Measurements from ENCODE around the gene PRPSAP2.
"Not testable (repeated sequence)": the region's sequence is repeated elsewhere in the genome, so short reads cannot be mapped to it uniquely, and the experiment has no call there.

Gene PRPSAP2

DNA sequence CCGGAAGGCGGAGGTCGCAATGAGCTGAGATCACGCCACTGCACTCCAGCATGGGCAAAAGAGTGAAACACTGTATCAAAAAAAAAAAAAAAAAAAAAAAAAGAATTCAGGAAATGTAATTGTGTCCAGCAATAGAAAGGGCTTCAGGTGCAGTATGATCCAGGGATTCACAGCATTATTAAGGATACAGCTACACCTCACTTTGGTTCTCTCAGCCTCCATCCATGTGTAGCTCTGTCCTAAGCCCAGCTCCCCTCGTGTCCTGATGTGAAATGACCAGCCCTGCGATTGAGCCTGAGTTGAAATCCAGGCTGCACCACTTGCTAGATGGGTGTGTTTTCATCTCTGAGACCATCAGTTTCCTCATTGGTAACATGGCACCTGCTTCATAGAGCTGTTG lies 97.1 kb downstream of the PRPSAP2 start:
- Histone ChIP-seq H2AFZ (ENCODE audit: low read depth) (no peak overlapping the region), H3K27ac (no peak overlapping the region), H3K4me2 (no peak overlapping the region), H4K20me1 (ENCODE audit: insufficient read depth) (no peaks in the 10 kb centered on the region), H3K79me2 (ENCODE audit: insufficient read depth, low read depth) (no peaks in the 10 kb centered on the region), H3K4me3 (IDR thresholded peaks at IDR 0.05; ENCODE audit: insufficient read depth, low read depth, low read length) (no peak overlapping the region), H3K36me3 (ENCODE audit: insufficient read depth) (no peaks in the 10 kb centered on the region), H3K27me3 (ENCODE audit: insufficient read depth, low read depth) (no peaks in the 10 kb centered on the region), H3K9ac (no peak overlapping the region), H3K4me1 (ENCODE audit: low read depth, poor library complexity, severe bottlenecking) (no peaks in the 10 kb centered on the region)
- TF ChIP-seq, protein P1, sequence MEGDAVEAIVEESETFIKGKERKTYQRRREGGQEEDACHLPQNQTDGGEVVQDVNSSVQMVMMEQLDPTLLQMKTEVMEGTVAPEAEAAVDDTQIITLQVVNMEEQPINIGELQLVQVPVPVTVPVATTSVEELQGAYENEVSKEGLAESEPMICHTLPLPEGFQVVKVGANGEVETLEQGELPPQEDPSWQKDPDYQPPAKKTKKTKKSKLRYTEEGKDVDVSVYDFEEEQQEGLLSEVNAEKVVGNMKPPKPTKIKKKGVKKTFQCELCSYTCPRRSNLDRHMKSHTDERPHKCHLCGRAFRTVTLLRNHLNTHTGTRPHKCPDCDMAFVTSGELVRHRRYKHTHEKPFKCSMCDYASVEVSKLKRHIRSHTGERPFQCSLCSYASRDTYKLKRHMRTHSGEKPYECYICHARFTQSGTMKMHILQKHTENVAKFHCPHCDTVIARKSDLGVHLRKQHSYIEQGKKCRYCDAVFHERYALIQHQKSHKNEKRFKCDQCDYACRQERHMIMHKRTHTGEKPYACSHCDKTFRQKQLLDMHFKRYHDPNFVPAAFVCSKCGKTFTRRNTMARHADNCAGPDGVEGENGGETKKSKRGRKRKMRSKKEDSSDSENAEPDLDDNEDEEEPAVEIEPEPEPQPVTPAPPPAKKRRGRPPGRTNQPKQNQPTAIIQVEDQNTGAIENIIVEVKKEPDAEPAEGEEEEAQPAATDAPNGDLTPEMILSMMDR (conservative IDR thresholded peaks at IDR 0.05; ENCODE audit: low read depth, low read length): no peak

DNA sequence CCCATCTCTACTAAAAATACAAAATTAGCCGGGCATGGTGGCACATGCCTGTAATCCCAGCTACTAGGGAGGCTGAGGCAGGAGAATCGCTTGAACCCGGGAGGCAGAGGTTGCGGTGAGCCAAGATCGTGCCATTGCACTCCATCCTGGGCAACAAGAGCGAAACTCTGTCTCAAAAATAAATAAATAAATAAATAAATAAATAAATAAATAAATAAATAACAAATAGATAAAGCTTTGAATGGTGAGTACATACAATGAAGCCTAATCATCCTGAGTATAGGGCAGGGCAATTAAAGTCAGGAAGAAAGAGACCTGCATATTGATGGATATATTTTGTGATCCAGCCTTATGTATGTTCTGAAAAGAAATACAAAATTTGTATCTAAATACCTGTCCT lies 98.1 kb downstream of the PRPSAP2 start:
- not testable (repeated sequence) for H3K36me3 ChIP-seq (ENCODE audit: insufficient read depth); H2AFZ ChIP-seq (ENCODE audit: low read depth); H3K27me3 ChIP-seq (ENCODE audit: insufficient read depth, low read depth); H3K79me2 ChIP-seq (ENCODE audit: insufficient read depth, low read depth); H3K4me1 ChIP-seq (ENCODE audit: low read depth, poor library complexity, severe bottlenecking); H4K20me1 ChIP-seq (ENCODE audit: insufficient read depth); H3K4me3 ChIP-seq (IDR thresholded peaks at IDR 0.05; ENCODE audit: insufficient read depth, low read depth, low read length); H3K4me2 ChIP-seq; H3K27ac ChIP-seq; H3K9ac ChIP-seq

DNA sequence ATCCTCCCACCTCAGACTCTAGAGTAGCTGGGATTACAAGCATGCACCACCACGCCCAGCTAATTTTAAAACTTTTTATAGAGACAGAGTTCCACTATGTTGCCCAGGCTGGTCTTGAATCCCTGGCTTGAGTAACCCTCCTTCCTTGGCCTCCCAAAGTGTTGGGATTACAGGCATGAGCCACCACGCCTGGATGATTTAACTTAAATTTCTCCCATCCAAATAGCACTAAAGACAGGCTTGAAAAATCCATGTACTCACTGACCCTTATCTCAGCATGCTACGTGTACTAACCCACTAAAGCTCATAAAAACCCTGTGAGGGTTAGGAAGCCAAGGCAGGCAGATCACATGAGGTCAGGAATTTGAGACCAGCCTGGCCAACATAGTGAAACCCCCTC lies 98.7 kb downstream of the PRPSAP2 start:
- Histone ChIP-seq H3K27ac (no peak overlapping the region), H2AFZ (ENCODE audit: low read depth) (no peak overlapping the region), H3K79me2 (ENCODE audit: insufficient read depth, low read depth) (no peaks in the 10 kb centered on the region), H3K4me1 (ENCODE audit: low read depth, poor library complexity, severe bottlenecking) (no peaks in the 10 kb centered on the region), H3K9ac (no peak overlapping the region), H4K20me1 (ENCODE audit: insufficient read depth) (no peaks in the 10 kb centered on the region), H3K27me3 (ENCODE audit: insufficient read depth, low read depth) (no peaks in the 10 kb centered on the region), H3K4me2 (no peak overlapping the region), H3K36me3 (ENCODE audit: insufficient read depth) (no peaks in the 10 kb centered on the region), H3K4me3 (IDR thresholded peaks at IDR 0.05; ENCODE audit: insufficient read depth, low read depth, low read length) (no peak overlapping the region)
- TF ChIP-seq, protein P1 (conservative IDR thresholded peaks at IDR 0.05; ENCODE audit: low read depth, low read length): no peak

DNA sequence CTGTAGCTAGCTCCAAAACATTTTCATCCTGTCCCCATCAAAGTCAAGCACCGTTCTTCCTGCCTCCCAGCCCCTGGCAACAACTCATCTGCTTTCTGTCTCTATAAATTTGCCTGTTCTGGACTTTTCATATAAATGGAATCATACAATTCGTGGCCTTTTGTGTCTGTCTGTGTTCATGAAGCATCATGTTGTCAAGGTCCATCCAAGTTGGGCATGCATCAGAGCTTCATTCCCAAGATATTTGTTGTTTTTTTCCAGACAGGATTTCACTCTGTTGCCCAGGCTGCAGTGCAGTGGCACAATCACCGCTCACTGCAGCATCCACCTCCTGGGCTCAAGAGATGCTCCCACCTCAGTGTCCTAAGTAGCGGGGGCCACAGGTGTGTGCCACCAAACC lies 99.9 kb downstream of the PRPSAP2 start:
- Histone ChIP-seq H3K9ac (no peak overlapping the region), H3K4me3 (IDR thresholded peaks at IDR 0.05; ENCODE audit: insufficient read depth, low read depth, low read length) (no peak overlapping the region), H3K4me2 (no peak overlapping the region), H4K20me1 (ENCODE audit: insufficient read depth) (no peaks in the 10 kb centered on the region), H3K4me1 (ENCODE audit: low read depth, poor library complexity, severe bottlenecking) (no peaks in the 10 kb centered on the region), H3K79me2 (ENCODE audit: insufficient read depth, low read depth) (no peaks in the 10 kb centered on the region), H3K27ac (no peak overlapping the region), H3K36me3 (ENCODE audit: insufficient read depth) (no peaks in the 10 kb centered on the region), H2AFZ (ENCODE audit: low read depth) (no peak overlapping the region), H3K27me3 (ENCODE audit: insufficient read depth, low read depth) (no peaks in the 10 kb centered on the region)
- TF ChIP-seq, protein P1 (conservative IDR thresholded peaks at IDR 0.05; ENCODE audit: low read depth, low read length): no peak

DNA sequence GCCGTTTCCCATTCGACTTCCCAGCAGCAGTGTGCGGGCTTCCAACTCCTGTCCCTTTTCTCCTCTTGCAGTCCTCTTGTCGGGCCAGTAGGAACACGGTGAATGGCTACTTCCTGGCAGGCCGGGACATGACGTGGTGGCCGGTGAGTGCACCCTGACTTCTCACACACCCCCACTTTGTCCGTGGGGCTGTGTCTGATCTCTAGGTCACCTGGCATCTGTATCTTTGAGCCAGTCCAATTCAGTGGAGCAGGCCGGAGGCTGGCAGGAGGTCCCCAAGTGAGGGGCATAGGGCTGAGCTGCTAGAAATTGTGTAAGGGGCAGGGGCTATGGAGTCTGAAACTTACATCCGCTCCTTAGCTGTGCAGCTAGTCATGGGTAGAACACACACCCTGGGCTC lies 100.7 kb downstream of the PRPSAP2 start:
- TF ChIP-seq, protein P1 (conservative IDR thresholded peaks at IDR 0.05; ENCODE audit: low read depth, low read length): no peak
- H3K27me3 ChIP-seq (ENCODE audit: insufficient read depth, low read depth): no peaks in the 10 kb centered on the region
- H3K9ac ChIP-seq: no peak overlapping the region
- H2AFZ ChIP-seq (ENCODE audit: low read depth): no peak overlapping the region
- H4K20me1 ChIP-seq (ENCODE audit: insufficient read depth): no peaks in the 10 kb centered on the region
- H3K4me1 ChIP-seq (ENCODE audit: low read depth, poor library complexity, severe bottlenecking): no peaks in the 10 kb centered on the region
- no peak overlapping the region for H3K27ac ChIP-seq
- H3K4me2 ChIP-seq: no peak overlapping the region
- H3K4me3 ChIP-seq (IDR thresholded peaks at IDR 0.05; ENCODE audit: insufficient read depth, low read depth, low read length): no peak overlapping the region
- H3K36me3 ChIP-seq (ENCODE audit: insufficient read depth): no peaks in the 10 kb centered on the region
- H3K79me2 ChIP-seq (ENCODE audit: insufficient read depth, low read depth): no peaks in the 10 kb centered on the region
